ENCODE results near the gene CAVIN1. TPM values are rescaled to one million over a fixed set of nuclear protein-coding genes. Genes with fewer than 3 reads are reported as not detected.
"Not testable (repeated sequence)": the region's sequence is repeated elsewhere in the genome, so short reads cannot be mapped to it uniquely, and the experiment has no call there.

CAVIN1 gene
- total RNA-seq, 4 donors from 2014 or later, result 615 to 1,266 (median 897) TPM

GRCh38 chr17:42366176-42367023 lies 56.7 kb downstream of the CAVIN1 start:
- not testable (repeated sequence) for ATAC-seq, H3K9me3 ChIP-seq, H3K27me3 ChIP-seq, H3K4me3 ChIP-seq, H3K36me3 ChIP-seq
- whole genome bisulfite sequencing, 2 donors (ENCODE audit: low coverage in 1 of 2), result 50 to 61% methylated on average over 1 to 2 of the region's 13 CpGs
- Histone ChIP-seq H3K27ac (peak overlapping the region in 2 of 4 donors; percentile 11 to 35), H3K4me1 (peaks cover 4 to 78% (median 32%) of the 10 kb centered on the region in 3 donors)

GRCh38 chr17:42365136-42365535 lies 57.9 kb downstream of the CAVIN1 start:
- no peaks in the 10 kb centered on the region for H3K27me3 ChIP-seq
- no peak overlapping the region for H3K4me3 ChIP-seq
- no peak for TF ChIP-seq POLR2AphosphoS5 (IDR thresholded peaks at IDR 0.05)
- TF ChIP-seq POLR2A (IDR thresholded peaks at IDR 0.05), result no peak
- no peak for TF ChIP-seq CTCF (IDR thresholded peaks at IDR 0.05)
- no peak for TF ChIP-seq EP300 (IDR thresholded peaks at IDR 0.05)
- peak overlapping the region in 3 of 4 donors; percentile 4 to 72 (median 71) for H3K27ac ChIP-seq
- no peaks in the 10 kb centered on the region for H3K36me3 ChIP-seq
- no peak for ATAC-seq
- 94 to 96% methylated on average over 6 to 8 of the region's 9 CpGs for WGBS, 2 donors (ENCODE audit: low coverage in 1 of 2)
- no peaks in the 10 kb centered on the region for H3K9me3 ChIP-seq
- H3K4me1 ChIP-seq, result peaks cover 4 to 85% (median 34%) of the 10 kb centered on the region in 3 donors

DNA sequence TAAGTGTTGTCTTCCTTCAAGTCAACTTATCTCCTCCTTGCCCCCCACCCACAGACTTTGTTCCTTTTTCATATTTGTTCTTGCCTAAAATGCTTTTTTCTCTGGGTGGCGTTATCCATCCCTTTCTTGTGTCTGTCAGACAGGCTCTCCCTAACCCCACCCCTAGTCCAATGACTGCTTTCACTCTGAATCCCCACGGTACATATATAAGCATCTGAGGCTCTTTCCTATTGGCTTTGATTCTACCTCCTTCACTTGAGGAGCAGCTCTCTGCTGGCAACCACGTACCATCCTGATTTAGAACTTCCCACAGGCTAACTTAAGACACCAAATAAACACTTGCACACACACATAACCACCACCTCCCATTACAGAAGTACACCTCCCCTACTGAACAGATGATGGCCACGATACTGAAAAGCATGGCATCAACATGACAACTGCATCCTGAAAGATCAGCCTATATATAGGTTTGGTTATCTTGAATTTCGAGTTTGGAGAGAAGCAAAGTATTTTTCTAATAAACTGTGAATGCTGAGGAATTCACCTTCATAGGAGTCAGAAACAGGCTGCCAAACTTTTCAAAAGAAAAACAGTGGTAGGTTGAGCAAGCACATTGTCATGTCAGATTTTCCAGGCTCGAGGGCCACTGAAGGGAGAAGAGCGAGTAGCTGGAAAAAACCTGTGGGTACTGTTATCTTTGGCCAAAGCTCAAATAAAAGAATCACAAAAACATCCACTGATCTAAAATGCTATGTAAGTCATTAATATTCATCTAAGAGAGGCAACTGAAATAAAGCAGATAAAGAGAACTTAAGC lies 59.1 kb downstream of the CAVIN1 start:
- no peak overlapping the region for H3K4me3 ChIP-seq
- no peak for TF ChIP-seq POLR2AphosphoS5 (IDR thresholded peaks at IDR 0.05)
- no peak for TF ChIP-seq EP300 (IDR thresholded peaks at IDR 0.05)
- TF ChIP-seq CTCF (IDR thresholded peaks at IDR 0.05), result no peak
- TF ChIP-seq POLR2A (IDR thresholded peaks at IDR 0.05), result no peak
- peak; percentile 49 for ATAC-seq
- H3K27ac ChIP-seq, result peak overlapping the region; percentile 30 to 72 (median 68)
- no peaks in the 10 kb centered on the region for H3K27me3 ChIP-seq
- 27 to 38% methylated on average over 7 of the region's 7 CpGs for WGBS, 2 donors (ENCODE audit: low coverage in 1 of 2)
- H3K9me3 ChIP-seq, result no peaks in the 10 kb centered on the region
- H3K36me3 ChIP-seq, result no peaks in the 10 kb centered on the region
- H3K4me1 ChIP-seq, result peaks cover 4 to 91% (median 35%) of the 10 kb centered on the region in 3 donors

DNA sequence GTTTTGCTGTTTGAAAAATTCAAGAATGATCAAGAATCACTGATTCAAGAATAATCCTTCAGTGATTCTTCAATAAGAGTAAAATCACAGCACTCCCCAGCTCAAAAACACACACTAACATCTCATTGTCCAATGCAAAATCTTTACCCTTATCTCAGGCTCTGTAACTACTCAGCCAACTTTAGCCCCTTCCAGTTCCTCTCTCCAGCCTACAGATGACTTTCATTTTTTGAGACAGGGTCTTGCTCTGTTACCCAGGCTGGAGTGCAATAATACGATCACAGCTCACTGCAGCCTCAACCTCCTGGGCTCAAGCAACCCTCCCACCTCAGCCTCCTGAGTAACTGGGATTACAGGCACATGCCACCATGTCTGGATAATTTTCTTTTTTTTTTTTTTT lies 59.8 kb downstream of the CAVIN1 start:
- Histone ChIP-seq H3K27ac (peak overlapping the region in 3 of 4 donors; percentile 49 to 71 (median 66)), H3K9me3 (no peaks in the 10 kb centered on the region), H3K36me3 (no peaks in the 10 kb centered on the region), H3K4me1 (peaks cover 4 to 93% (median 35%) of the 10 kb centered on the region in 3 donors), H3K27me3 (no peaks in the 10 kb centered on the region), H3K4me3 (no peak overlapping the region)
- 80 to 85% methylated on average over 1 of the region's 1 CpG for WGBS, 2 donors (ENCODE audit: low coverage in 1 of 2)
- ATAC-seq, result no peak
- no peak for TF ChIP-seq POLR2AphosphoS5 (IDR thresholded peaks at IDR 0.05)
- TF ChIP-seq CTCF (IDR thresholded peaks at IDR 0.05), result no peak
- no peak for TF ChIP-seq POLR2A (IDR thresholded peaks at IDR 0.05)
- no peak for TF ChIP-seq EP300 (IDR thresholded peaks at IDR 0.05)

GRCh38 chr17:42362245-42362961 lies 60.7 kb downstream of the CAVIN1 start:
- Histone ChIP-seq H3K9me3 (no peaks in the 10 kb centered on the region), H3K4me3 (no peak overlapping the region), H3K4me1 (peaks cover 4 to 91% (median 33%) of the 10 kb centered on the region in 3 donors), H3K36me3 (no peaks in the 10 kb centered on the region), H3K27ac (peak overlapping the region in 3 of 4 donors; percentile 41 to 66 (median 49)), H3K27me3 (no peaks in the 10 kb centered on the region)
- no peak for ATAC-seq
- TF ChIP-seq EP300 (IDR thresholded peaks at IDR 0.05) (no peak), CTCF (IDR thresholded peaks at IDR 0.05) (no peak), POLR2A (IDR thresholded peaks at IDR 0.05) (no peak)
- WGBS, 2 donors (ENCODE audit: low coverage in 1 of 2), result 81 to 92% methylated on average over 2 to 6 of the region's 7 CpGs
